HepG2 (cell line): Measurements from ENCODE around the gene TSC22D2. TPM values are rescaled to one million over a fixed set of nuclear protein-coding genes. Genes with fewer than 3 reads are reported as not detected.
A peak's percentile ranks its signal among the peaks of the same experiment; 100 is the strongest.

Source experiments
- CEBPG ChIP-seq: IDR thresholded peaks from 2 replicates; pipeline ENCODE4 v1.6.1; 2016
- CREB1 ChIP-seq, 2 experiments: fragments of 450-650 bp in 1 of 2; IDR thresholded peaks; 2 replicates each; pipeline ENCODE4 v1.6.1; 2016 to 2017; ENCODE audit warnings: control low read depth in 1 of 2, mild to moderate bottlenecking in 1 of 2, missing compliant biosample characterization in 1 of 2, missing genetic modification characterization in 1 of 2
- FOXC1 ChIP-seq: sonication (generic); formaldehyde crosslinking; IDR thresholded peaks from 2 replicates; pipeline ENCODE4 v1.8.0; 2022; ENCODE audit warnings: mild to moderate bottlenecking, missing genetic modification reagents, borderline replicate concordance
- HDAC1 ChIP-seq: sonication (generic); formaldehyde crosslinking; IDR thresholded peaks from 2 replicates; pipeline ENCODE4 v1.5.1; 2020; ENCODE audit warnings: mild to moderate bottlenecking, missing genetic modification reagents
- LRRFIP1 ChIP-seq: sonication (generic); formaldehyde crosslinking; conservative IDR thresholded peaks from 2 replicates; pipeline ENCODE4 v1.4.0; 2020; ENCODE audit warnings: missing genetic modification reagents
- MLLT10 ChIP-seq: sonication (generic); formaldehyde crosslinking; IDR thresholded peaks from 2 replicates; pipeline ENCODE4 v1.4.0; 2020; ENCODE audit warnings: missing genetic modification reagents
- NFAT5 ChIP-seq: sonication (generic); formaldehyde crosslinking; IDR thresholded peaks from 2 replicates; pipeline ENCODE4 v1.4.0; 2020; ENCODE audit warnings: missing genetic modification reagents
- POLR2AphosphoS2 ChIP-seq: IDR thresholded peaks from 2 replicates; pipeline ENCODE4 v1.6.1; 2011; ENCODE audit warnings: low read depth, low read length, improper control_type of control experiment
- SIN3A ChIP-seq: IDR thresholded peaks from 2 replicates; pipeline ENCODE4 v1.6.1; 2011; ENCODE audit warnings: low read depth, mild to moderate bottlenecking, control low read depth, low read length, borderline replicate concordance
- SRSF4 ChIP-seq: fragments of 200-400 bp; formaldehyde crosslinking; IDR thresholded peaks from one replicate; pipeline ENCODE4 v1.6.1; 2018; ENCODE audit warnings: mild to moderate bottlenecking, low read depth, low read length, moderate library complexity; ENCODE audit not compliant: poor library complexity, severe bottlenecking
- TARDBP ChIP-seq: sonication (generic); formaldehyde crosslinking; IDR thresholded peaks from 2 replicates; pipeline ENCODE4 v1.8.0; 2022; ENCODE audit warnings: mild to moderate bottlenecking, missing genetic modification reagents
- ZNF160 ChIP-seq: sonication (generic); formaldehyde crosslinking; IDR thresholded peaks from 2 replicates; pipeline ENCODE4 v1.8.0; 2022; ENCODE audit warnings: mild to moderate bottlenecking, inconsistent platforms, missing genetic modification reagents
- ZNF232 ChIP-seq: sonication (generic); formaldehyde crosslinking; IDR thresholded peaks from 2 replicates; pipeline ENCODE4 v1.4.0; 2020; ENCODE audit warnings: missing genetic modification reagents, borderline replicate concordance
- ZNF639 ChIP-seq: conservative IDR thresholded peaks from 2 replicates; pipeline ENCODE4 v1.6.1; 2018; ENCODE audit warnings: missing genetic modification reagents
- ZNF691 ChIP-seq: sonication (generic); formaldehyde crosslinking; IDR thresholded peaks from 2 replicates; pipeline ENCODE4 v1.4.0; 2020; ENCODE audit warnings: missing genetic modification reagents, low read depth, mild to moderate bottlenecking, borderline replicate concordance
- ZNF784 ChIP-seq: sonication (generic); formaldehyde crosslinking; IDR thresholded peaks from 2 replicates; pipeline ENCODE4 v1.5.1; 2020; ENCODE audit warnings: missing genetic modification reagents, mild to moderate bottlenecking, borderline replicate concordance
- ZSCAN25 ChIP-seq: sonication (generic); formaldehyde crosslinking; IDR thresholded peaks from 2 replicates; pipeline ENCODE4 v1.8.0; 2022; ENCODE audit warnings: mild to moderate bottlenecking, missing genetic modification reagents
- polyA plus RNA-seq, 8 experiments: library from polyadenylated mRNA; depleted of rRNA in 3 of 8; stranded (reverse) in 7 of 8; unstranded in 1 of 8; fragments of >200 nt; fragmentation: Illumina TruSeq in 4 of 8; extraction: Trizol in 4 of 8; gene quantifications; 2 replicates each; pipeline versions ENCODE4 v1.2.1 to v1.2.3, GENCODE V29; 2011 to 2016; ENCODE audit warnings: low read depth in 4 of 8, missing spikeins in 1 of 8, mixed read lengths in 1 of 8; ENCODE audit not compliant: insufficient read depth in 1 of 8
- total RNA-seq, 5 experiments: library from RNA; depleted of rRNA; stranded (reverse); fragments of >200 nt; fragmentation: Illumina TruSeq; extraction: Trizol; gene quantifications; 2 replicates each; pipeline ENCODE4 v1.2.3, GENCODE V29; 2016; ENCODE audit warnings: low read depth in 1 of 5

The TSC22D2 gene
- total and polyA plus RNA-seq, 2 of the 13 experiments (the other 11 are each of a cell fraction or from before 2014, with no cell fraction given) = 4.6 to 8.2 TPM

- TF ChIP-seq NFAT5 (CRISPR knock-in tag) = no peak
- 0 out of 2 replicates have a peak, but pooled peaks have one; percentile 6 for TF ChIP-seq CEBPG (CRISPR knock-in tag)
- peak; percentile 82 for TF ChIP-seq ZSCAN25 (CRISPR knock-in tag)
- no peak; the same call in 1 of the 2 replicates for TF ChIP-seq ZNF784 (CRISPR knock-in tag)
- TF ChIP-seq CREB1 (IDR thresholded peaks at IDR 0.05) = peak; percentile 100
- no peak for TF ChIP-seq CREB1 (CRISPR knock-in tag; IDR thresholded peaks at IDR 0.05)
- no peak for TF ChIP-seq MLLT10 (CRISPR knock-in tag)
- TF ChIP-seq ZNF160 (CRISPR knock-in tag) = peak; percentile 11; the same call in 1 of the 2 replicates
- TF ChIP-seq FOXC1 = 0 out of 2 replicates have a peak, but pooled peaks have one; percentile 50
- no peak for TF ChIP-seq POLR2AphosphoS2
- TF ChIP-seq ZNF639 (CRISPR knock-in tag) = peak; percentile 97
- TF ChIP-seq ZNF232 (CRISPR knock-in tag) = peak; percentile 72; the same call in 1 of the 2 replicates
- TF ChIP-seq SRSF4 = no peak
- TF ChIP-seq SIN3A = peak; percentile 57; the same call in 1 of the 2 replicates
- TF ChIP-seq ZNF691 (CRISPR knock-in tag) = no peak
- TF ChIP-seq HDAC1 = peak; percentile 73
- TF ChIP-seq TARDBP (CRISPR knock-in tag) = peak; percentile 38; the same call in 1 of the 2 replicates
- TF ChIP-seq LRRFIP1 (CRISPR knock-in tag) = no peak
Observed at GRCh38 chr3:150408221-150409124, at the start of gene TSC22D2 (continued).
